ENCODE measurements around the gene THAP7. TPM values are rescaled to one million over a fixed set of nuclear protein-coding genes. Genes with fewer than 3 reads are reported as not detected.
"Not testable (repeated sequence)": the region's sequence is repeated elsewhere in the genome, so short reads cannot be mapped to it uniquely, and the experiment has no call there.

The THAP7 gene
- total RNA-seq, result 17.0 TPM
- long read RNA-seq, transcript THAP7-204 (2 exons, 1,809 nt), result major isoform, 11 of 20 reads
- long read RNA-seq, partial matches to known transcripts, result 0 of 20 reads
- long read RNA-seq, other reads (novel, unspliced or antisense), result 1 of 20 reads

GRCh38 chr22:21001601-21002325 is at the start of gene THAP7:
TSS of gene THAP7 (minus strand) at chr22:21002118. CDS start at chr22:21001911, 207 bp downstream.
- DNase-seq (ENCODE audit: missing footprints), result peak; percentile 98
- intact Hi-C loops (cut with DNase I), result loop anchor here (1.0 to 10.0 kb wide), 2 partner anchors 19 to 87 kb away; partner anchors contain the start of genes CRKL and LZTR1
- ATAC-seq, result peak; percentile 97

- ATAC-seq (no peak), DNase-seq (ENCODE audit: missing footprints) (no peak)
- intact Hi-C loops (cut with DNase I), result no loop called here
Measured at GRCh38 chr22:21051145-21051830, 49.4 kb upstream of the THAP7 start.

GRCh38 chr22:21048965-21049364 is 47.0 kb upstream of the THAP7 start:
- DNase-seq (ENCODE audit: missing footprints); intact Hi-C loops (cut with DNase I); ATAC-seq: not testable (repeated sequence)

- ATAC-seq; intact Hi-C loops (cut with DNase I); DNase-seq (ENCODE audit: missing footprints): not testable (repeated sequence)
Measured at GRCh38 chr22:21048448-21048847, 46.5 kb upstream of the THAP7 start.

- intact Hi-C loops (cut with DNase I), result no loop called here
- DNase-seq (ENCODE audit: missing footprints) (no peak), ATAC-seq (no peak)
Measured at GRCh38 chr22:21047730-21048129, 45.8 kb upstream of the THAP7 start.

GRCh38 chr22:21047035-21047661 is 45.2 kb upstream of the THAP7 start:
- ATAC-seq, result no peak
- intact Hi-C loops (cut with DNase I), result no loop called here
- no peak for DNase-seq (ENCODE audit: missing footprints)

GRCh38 chr22:21045585-21046294 is 43.8 kb upstream of the THAP7 start, which contains the start of gene LRRC74B:
TSS of gene LRRC74B (plus strand) at chr22:21045946. CDS start at chr22:21045987, 41 bp downstream.
- ATAC-seq (peak; percentile 95), DNase-seq (ENCODE audit: missing footprints) (peak; percentile 93)
- intact Hi-C loops (cut with DNase I), result no loop called here

GRCh38 chr22:21044931-21045584 is 43.1 kb upstream of the THAP7 start:
- intact Hi-C loops (cut with DNase I), result no loop called here
- DNase-seq (ENCODE audit: missing footprints) (no peak), ATAC-seq (peak; percentile 30)

GRCh38 chr22:21043860-21044535 is 42.1 kb upstream of the THAP7 start:
- DNase-seq (ENCODE audit: missing footprints) (no peak), ATAC-seq (no peak)
- intact Hi-C loops (cut with DNase I), result no loop called here

- ATAC-seq (no peak), DNase-seq (ENCODE audit: missing footprints) (no peak)
- intact Hi-C loops (cut with DNase I), result no loop called here
Measured at GRCh38 chr22:21042978-21043859, 41.3 kb upstream of the THAP7 start.

- intact Hi-C loops (cut with DNase I), result no loop called here
- DNase-seq (ENCODE audit: missing footprints) (no peak), ATAC-seq (no peak)
Measured at GRCh38 chr22:21041937-21042336, 40.0 kb upstream of the THAP7 start.

GRCh38 chr22:21039158-21039557 is 37.2 kb upstream of the THAP7 start:
- DNase-seq (ENCODE audit: missing footprints); intact Hi-C loops (cut with DNase I); ATAC-seq: not testable (repeated sequence)

GRCh38 chr22:21038405-21038804 is 36.5 kb upstream of the THAP7 start:
- ATAC-seq (peak; percentile 76), DNase-seq (ENCODE audit: missing footprints) (no peak)
- intact Hi-C loops (cut with DNase I), result no loop called here

GRCh38 chr22:21034989-21035388 is 33.1 kb upstream of the THAP7 start:
- intact Hi-C loops (cut with DNase I), result no loop called here
- ATAC-seq, result no peak

GRCh38 chr22:21033895-21034294 is 32.0 kb upstream of the THAP7 start:
- intact Hi-C loops (cut with DNase I), result no loop called here
- no peak for ATAC-seq
- no peak for DNase-seq (ENCODE audit: missing footprints)

More at GRCh38 chr22:21034989-21035388, 33.1 kb upstream of the THAP7 start:
- no peak for DNase-seq (ENCODE audit: missing footprints)

- intact Hi-C loops (cut with DNase I), result no loop called here
- no peak for ATAC-seq
- DNase-seq (ENCODE audit: missing footprints), result no peak
Measured at GRCh38 chr22:21032868-21033688, 31.2 kb upstream of the THAP7 start.
